HG03571 (cell line): ENCODE results near the gene CDKAL1.
"Not testable (repeated sequence)": the region's sequence is repeated elsewhere in the genome, so short reads cannot be mapped to it uniquely, and the experiment has no call there.

ENCODE experiments used
- ATAC-seq: cut with Tn5 transposase; IDR thresholded peaks from one replicate; pipeline ENCODE4 v1.9.1; 2021; ENCODE audit not compliant: unreplicated experiment

The CDKAL1 gene

GRCh38 chr6:21087188-21087587 is 552.9 kb downstream of the CDKAL1 start:
- no peak for ATAC-seq

- ATAC-seq = no peak
Measured at GRCh38 chr6:21091411-21091810, 557.2 kb downstream of the CDKAL1 start.

- ATAC-seq = not testable (repeated sequence)
Measured at GRCh38 chr6:21092231-21092772, 558.0 kb downstream of the CDKAL1 start.

- ATAC-seq = no peak
Measured at GRCh38 chr6:21095462-21095861, 561.2 kb downstream of the CDKAL1 start.

- ATAC-seq = no peak
Measured at GRCh38 chr6:21098134-21098533, 563.9 kb downstream of the CDKAL1 start.

GRCh38 chr6:21098744-21099143 is 564.5 kb downstream of the CDKAL1 start:
- no peak for ATAC-seq

- no peak for ATAC-seq
Measured at GRCh38 chr6:21099338-21100314, 565.4 kb downstream of the CDKAL1 start.

GRCh38 chr6:21100991-21101390 is 566.7 kb downstream of the CDKAL1 start:
- ATAC-seq = no peak

- no peak for ATAC-seq
Measured at GRCh38 chr6:21101694-21102093, 567.4 kb downstream of the CDKAL1 start.

- ATAC-seq = no peak
Measured at GRCh38 chr6:21102201-21102600, 567.9 kb downstream of the CDKAL1 start.

GRCh38 chr6:21102624-21103023 is 568.4 kb downstream of the CDKAL1 start:
- no peak for ATAC-seq

GRCh38 chr6:21103626-21104224 is 569.5 kb downstream of the CDKAL1 start:
- no peak for ATAC-seq

- ATAC-seq = no peak
Measured at GRCh38 chr6:21104288-21104687, 570.0 kb downstream of the CDKAL1 start.

GRCh38 chr6:21107796-21108195 is 573.5 kb downstream of the CDKAL1 start:
- no peak for ATAC-seq

- ATAC-seq = no peak
Measured at GRCh38 chr6:21109391-21110178, 575.3 kb downstream of the CDKAL1 start.

- no peak for ATAC-seq
Measured at GRCh38 chr6:21110684-21111083, 576.4 kb downstream of the CDKAL1 start.

- no peak for ATAC-seq
Measured at GRCh38 chr6:21111093-21111725, 577.0 kb downstream of the CDKAL1 start.

GRCh38 chr6:21115111-21115510 is 580.9 kb downstream of the CDKAL1 start:
- no peak for ATAC-seq

- ATAC-seq = no peak
Measured at GRCh38 chr6:21116736-21117135, 582.5 kb downstream of the CDKAL1 start.

- no peak for ATAC-seq
Measured at GRCh38 chr6:21118216-21118780, 584.0 kb downstream of the CDKAL1 start.
